Stimulated activated CD4-positive, alpha-beta T cell treated with anti-CD3 and anti-CD28 coated beads, Interleukin-15, amount 100 ng/mL, for 24 hours (primary cell): ENCODE data around the gene IRF1.

Source experiments
- DNase-seq: peaks from one replicate; pipeline ENCODE4 v3.0.0-alpha.2; 2020

Gene IRF1

GRCh38 chr5:132435447-132435846 lies 55.1 kb downstream of the IRF1 start:
- no peak for DNase-seq

GRCh38 chr5:132434416-132435286 lies 55.9 kb downstream of the IRF1 start:
- DNase-seq, result no peak

- DNase-seq, result no peak
These were observed 57.4 kb downstream of the IRF1 start for GRCh38 chr5:132433141-132433540.

- DNase-seq, result no peak
These were observed 58.9 kb downstream of the IRF1 start for GRCh38 chr5:132431632-132432031.
